Epithelial cell of esophagus (primary cell): ENCODE results near the gene FXR1.
"Not testable (repeated sequence)": the region's sequence is repeated elsewhere in the genome, so short reads cannot be mapped to it uniquely, and the experiment has no call there.

Experiments
- DNase-seq: peaks from one replicate; pipeline ENCODE4 v3.0.0; 2010; ENCODE audit warnings: low read depth
- H3K4me3 ChIP-seq: 2 replicates; pipeline ENCODE4 v1.5.1; 2011; ENCODE audit warnings: mild to moderate bottlenecking, low read length, control low read depth
- CTCF ChIP-seq: IDR thresholded peaks from 2 replicates; pipeline ENCODE4 v1.5.1; 2011; ENCODE audit warnings: low read depth, mild to moderate bottlenecking, low read length, control low read depth, inconsistent platforms; ENCODE audit not compliant: insufficient read depth; ENCODE audit errors: missing control alignments

The FXR1 gene

GRCh38 chr3:180980611-180981010 lies 68.1 kb downstream of the FXR1 start:
- no peak for DNase-seq
- no peak for TF ChIP-seq CTCF
- H3K4me3 ChIP-seq: no peak overlapping the region

- H3K4me3 ChIP-seq: no peak overlapping the region
- no peak for TF ChIP-seq CTCF
- DNase-seq: no peak
Observed at GRCh38 chr3:180981912-180982311, 69.4 kb downstream of the FXR1 start.

- H3K4me3 ChIP-seq: no peak overlapping the region
- no peak for TF ChIP-seq CTCF
- no peak for DNase-seq
Observed at GRCh38 chr3:180983136-180983535, 70.7 kb downstream of the FXR1 start.

DNA sequence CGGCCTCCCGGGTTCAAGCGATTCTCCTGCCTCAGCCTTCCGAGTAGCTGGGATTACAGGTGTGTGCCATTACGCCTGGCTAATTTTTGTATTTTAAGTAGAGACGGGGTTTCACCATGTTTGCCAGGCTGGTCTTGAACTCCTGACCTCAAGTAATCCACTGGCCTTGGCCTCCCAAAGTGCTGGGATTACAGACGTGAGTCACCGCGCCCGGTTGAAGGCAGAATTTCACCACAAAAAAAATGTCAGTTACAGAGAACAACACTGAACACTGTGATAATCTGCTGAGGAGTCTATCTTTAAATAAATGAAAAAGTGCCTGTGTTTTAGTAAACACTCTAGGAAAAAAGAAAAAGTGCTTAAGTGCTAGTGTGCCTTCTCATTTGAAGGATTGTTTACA lies 73.9 kb downstream of the FXR1 start:
- not testable (repeated sequence) for DNase-seq, H3K4me3 ChIP-seq

GRCh38 chr3:180987344-180987743 lies 74.9 kb downstream of the FXR1 start:
- DNase-seq: no peak
- no peak overlapping the region for H3K4me3 ChIP-seq
- TF ChIP-seq CTCF: no peak

DNA sequence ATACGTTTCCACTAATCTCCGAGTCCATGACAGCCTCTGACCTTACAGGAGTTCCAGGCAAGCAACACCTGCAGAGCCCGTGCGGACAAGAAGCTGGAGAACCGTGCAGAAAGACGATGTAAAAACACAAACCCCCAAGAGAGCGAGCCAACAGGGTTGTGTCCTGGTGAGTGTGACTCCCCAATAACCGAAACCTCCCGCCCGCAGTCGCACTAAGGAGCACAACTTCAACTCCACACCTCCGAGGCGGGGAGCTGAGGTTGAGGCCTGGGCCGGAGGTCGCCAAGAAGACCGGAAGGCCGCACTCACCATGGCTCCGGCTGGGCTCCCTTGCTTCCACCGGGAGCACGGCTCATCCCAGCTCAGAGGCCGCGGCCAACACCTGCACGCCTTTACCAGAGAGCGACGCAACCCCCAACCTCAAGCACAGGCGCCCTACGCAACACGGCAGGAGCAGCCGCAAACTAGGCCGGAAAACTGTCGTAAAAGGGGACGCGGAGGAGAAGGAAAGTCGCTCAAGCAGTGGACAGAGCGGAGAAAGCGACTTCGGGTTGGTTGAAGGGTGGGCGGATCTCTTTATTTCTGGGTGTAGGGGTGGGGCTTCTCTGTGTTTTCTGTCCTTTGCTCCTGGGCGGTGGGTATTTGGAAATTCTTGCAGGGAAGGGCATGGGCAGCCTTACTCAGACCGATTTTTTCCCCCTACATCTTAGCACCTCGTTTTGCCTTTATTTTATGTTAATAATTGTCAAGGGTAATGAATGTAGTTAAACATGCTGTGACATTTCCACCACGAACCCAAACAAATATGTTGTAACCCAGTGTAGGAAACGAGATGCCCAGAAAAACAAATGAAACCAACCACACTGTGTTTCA lies 77.1 kb downstream of the FXR1 start, which contains the start of gene DNAJC19:
Gene DNAJC19, minus strand, starts transcription at position 446 of the 873 bp plus-strand sequence. Its CDS starts 134 bp downstream, at position 312.
- DNase-seq: peak; percentile 98
- no peak for TF ChIP-seq CTCF
- peak within 1 kb of the TSS; percentile 91 for H3K4me3 ChIP-seq

GRCh38 chr3:180990505-180990904 lies 78.0 kb downstream of the FXR1 start:
- no peak for TF ChIP-seq CTCF
- peak overlapping the region; percentile 91 for H3K4me3 ChIP-seq
- DNase-seq: no peak
